Calu3 (cell line): ENCODE results near the gene GRIA3. TPM values are rescaled to one million over a fixed set of nuclear protein-coding genes. Genes with fewer than 3 reads are reported as not detected.
"Not testable (repeated sequence)": the region's sequence is repeated elsewhere in the genome, so short reads cannot be mapped to it uniquely, and the experiment has no call there.

Experiments used
- BruUV-seq: library from RNA; stranded (reverse); fragments of 400-500 nt; replicated peaks from 2 replicates; lab custom pipeline; 2021; lab: Mats Ljungman, UMichigan
- CTCF ChIA-PET: fragments of 300-600 bp; sonication (Branson Sonifier 250); formaldehyde crosslinking; loops from one replicate; lab custom pipeline; 2022; ENCODE audit warnings: antibody characterized with exemption; lab: Charles Lee
- DNase-seq: peaks from one replicate; pipeline ENCODE4 v3.0.0; 2022
- H3K27ac Mint-ChIP-seq: one replicate; pipeline ENCODE4 v1.8.0; 2022; ENCODE audit warnings: mixed read lengths; ENCODE audit not compliant: unreplicated experiment
- H3K27me3 Mint-ChIP-seq: one replicate; pipeline ENCODE4 v1.8.0; 2022; ENCODE audit warnings: mixed read lengths; ENCODE audit not compliant: unreplicated experiment
- H3K36me3 Mint-ChIP-seq: one replicate; pipeline ENCODE4 v1.8.0; 2022; ENCODE audit warnings: mild to moderate bottlenecking, moderate library complexity, mixed read lengths; ENCODE audit not compliant: insufficient read depth, unreplicated experiment
- H3K4me1 Mint-ChIP-seq: one replicate; pipeline ENCODE4 v1.8.0; 2022; ENCODE audit warnings: mild to moderate bottlenecking, low read depth, mixed read lengths; ENCODE audit not compliant: unreplicated experiment
- H3K4me3 Mint-ChIP-seq: one replicate; pipeline ENCODE4 v1.8.0; 2022; ENCODE audit warnings: mild to moderate bottlenecking, low read depth, moderate library complexity, mixed read lengths; ENCODE audit not compliant: unreplicated experiment
- H3K9me3 Mint-ChIP-seq: one replicate; pipeline ENCODE4 v1.8.0; 2022; ENCODE audit warnings: low read depth, mixed read lengths; ENCODE audit not compliant: unreplicated experiment
- CTCF ChIP-seq: fragments of 200-600 bp; IDR thresholded peaks from one replicate; pipeline ENCODE4 v1.8.0; 2022; ENCODE audit warnings: antibody characterized with exemption; ENCODE audit not compliant: unreplicated experiment
- intact Hi-C: fragments of 100-400 bp; cut with micrococcal nuclease; formaldehyde crosslinking; loops from one replicate; pipeline ENCODE4 v1.10.0; 2022; ENCODE audit not compliant: unreplicated experiment
- total RNA-seq: library from RNA; stranded (reverse); gene quantifications from 2 replicates; pipeline ENCODE4 v1.2.3, GENCODE V29; 2022

Gene GRIA3
- total RNA-seq, 1 experiment from 2014 or later = not detected

GRCh38 chrX:123361371-123361770, 177.3 kb downstream of the GRIA3 start:
- H3K27me3 Mint-ChIP-seq = peaks cover 94% of the 10 kb centered on the region
- no peak overlapping the region for H3K4me3 Mint-ChIP-seq
- H3K9me3 Mint-ChIP-seq = no peaks in the 10 kb centered on the region
- TF ChIP-seq CTCF = no peak
- no peaks in the 10 kb centered on the region for H3K36me3 Mint-ChIP-seq
- CTCF ChIA-PET = no interaction called here
- H3K4me1 Mint-ChIP-seq = no peaks in the 10 kb centered on the region
- BruUV-seq = no TSS peak
- DNase-seq = no peak
- no peak overlapping the region for H3K27ac Mint-ChIP-seq
- intact Hi-C loops = no loop called here

GRCh38 chrX:123386196-123386595, 202.1 kb downstream of the GRIA3 start:
- H3K27ac Mint-ChIP-seq, H3K9me3 Mint-ChIP-seq, H3K4me1 Mint-ChIP-seq, H3K4me3 Mint-ChIP-seq, BruUV-seq, H3K36me3 Mint-ChIP-seq, CTCF ChIA-PET, DNase-seq, intact Hi-C loops: not testable (repeated sequence)
- peaks cover 30% of the 10 kb centered on the region for H3K27me3 Mint-ChIP-seq

GRCh38 chrX:123392921-123393320, 208.8 kb downstream of the GRIA3 start:
- CTCF ChIA-PET = no interaction called here
- H3K9me3 Mint-ChIP-seq = peaks cover 4% of the 10 kb centered on the region
- no peak overlapping the region for H3K4me3 Mint-ChIP-seq
- no peak overlapping the region for H3K27ac Mint-ChIP-seq
- intact Hi-C loops = no loop called here
- no peak for DNase-seq
- BruUV-seq = no TSS peak
- no peaks in the 10 kb centered on the region for H3K36me3 Mint-ChIP-seq
- no peaks in the 10 kb centered on the region for H3K4me1 Mint-ChIP-seq
- TF ChIP-seq CTCF = no peak
- H3K27me3 Mint-ChIP-seq = peaks cover 12% of the 10 kb centered on the region

DNA sequence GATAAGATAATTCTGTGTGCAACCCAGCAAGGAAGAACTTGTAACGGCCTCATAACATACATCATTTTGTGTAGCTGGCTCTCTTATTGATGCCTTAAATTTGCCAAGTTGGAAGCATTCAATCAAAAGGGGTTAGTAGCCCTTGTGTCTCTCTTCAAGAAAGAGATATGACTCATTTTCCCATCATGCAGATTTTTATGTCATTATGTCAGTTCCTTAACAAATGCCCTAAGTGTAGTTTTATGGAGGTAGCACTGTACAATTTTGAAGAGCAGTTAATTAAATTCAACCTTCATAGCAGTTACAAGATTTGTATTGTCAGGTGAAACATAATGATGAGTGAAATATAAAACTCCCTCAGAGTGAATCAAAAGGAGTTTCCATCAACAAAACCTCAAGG, 215.6 kb downstream of the GRIA3 start:
- no peaks in the 10 kb centered on the region for H3K36me3 Mint-ChIP-seq
- H3K27me3 Mint-ChIP-seq = peaks cover 16% of the 10 kb centered on the region
- no TSS peak for BruUV-seq
- no peak overlapping the region for H3K27ac Mint-ChIP-seq
- intact Hi-C loops = no loop called here
- H3K4me3 Mint-ChIP-seq = no peak overlapping the region
- no peak for DNase-seq
- H3K9me3 Mint-ChIP-seq = no peaks in the 10 kb centered on the region
- CTCF ChIA-PET = no interaction called here
- H3K4me1 Mint-ChIP-seq = no peaks in the 10 kb centered on the region
- no peak for TF ChIP-seq CTCF

- TF ChIP-seq CTCF = no peak
- Mint-ChIP-seq H3K36me3 (no peaks in the 10 kb centered on the region), H3K9me3 (no peaks in the 10 kb centered on the region), H3K4me3 (no peak overlapping the region), H3K4me1 (no peaks in the 10 kb centered on the region), H3K27me3 (peaks cover 48% of the 10 kb centered on the region), H3K27ac (no peak overlapping the region)
- no TSS peak for BruUV-seq
- CTCF ChIA-PET = no interaction called here
- intact Hi-C loops = no loop called here
- no peak for DNase-seq
Observed at GRCh38 chrX:123405231-123405630, 221.2 kb downstream of the GRIA3 start.
